K562 (cell line): Measurements from ENCODE around the gene HECW1. TPM values are rescaled to one million over a fixed set of nuclear protein-coding genes. Genes with fewer than 3 reads are reported as not detected.

Source experiments
- ATAC-seq: fragments of 200-7000 bp; cut with Tn5 transposase; 3 replicates; pipeline ENCODE4 v1.9.1; 2020; ENCODE audit warnings: moderate library complexity
- BruUV-seq: library from RNA; stranded (reverse); fragments of 400-500 nt; replicated peaks from 2 replicates; lab custom pipeline; 2021; lab: Mats Ljungman, UMichigan
- CTCF ChIA-PET: fragments of 300-600 bp; formaldehyde crosslinking; extraction: SDS; loops from one replicate; lab custom pipeline; 2021; ENCODE audit warnings: low intra/inter-chr PET ratio; lab: Yijun Ruan, JAX
- POLR2A ChIA-PET: fragments of 300-600, 350-650 bp; sonication (Branson Sonifier 250); formaldehyde crosslinking; extraction: SDS; loops from one replicate; lab custom pipeline; 2021; ENCODE audit warnings: antibody characterized with exemption, inconsistent platforms; lab: Yijun Ruan, JAX
- DNase-seq, 4 experiments: peaks; one replicate each; pipeline versions ENCODE4 v3.0.0 to v3.0.0-alpha.2; 2011 to 2018; ENCODE audit warnings: low spot score in 3 of 4, mixed read lengths in 3 of 4; ENCODE audit errors: extremely low read depth in 1 of 4
- FAIRE-seq: peaks from 2 replicates; lab custom pipeline; 2011; peaks lifted over from hg19 to GRCh38; lab: Jason Lieb, UNC
- H2AFZ ChIP-seq: 2 replicates; pipeline ENCODE4 v1.6.0; 2011; ENCODE audit warnings: low read depth, low read length, control low read depth, inconsistent platforms
- H3K27ac ChIP-seq: fragments of 200-600 bp; 3 replicates; pipeline ENCODE4 v1.8.0; 2011; ENCODE audit warnings: low read depth, mild to moderate bottlenecking, control low read depth, inconsistent platforms, low read length, moderate library complexity, mixed read lengths; ENCODE audit errors: extremely low read depth
- H3K27me3 ChIP-seq, 2 experiments: fragments of 300-600 bp in 1 of 2; 2 replicates in 1 of 2; 3 replicates in 1 of 2; pipeline versions ENCODE4 v1.6.0 to v1.8.0; 2011; ENCODE audit warnings: inconsistent platforms in 2 of 2, low read length in 2 of 2, mild to moderate bottlenecking in 1 of 2, mixed read lengths in 1 of 2, moderate library complexity in 1 of 2; ENCODE audit not compliant: control insufficient read depth in 2 of 2, insufficient read depth in 2 of 2
- H3K36me3 ChIP-seq: fragments of 300-600 bp; 3 replicates; pipeline ENCODE4 v1.8.0; 2011; ENCODE audit warnings: mild to moderate bottlenecking, low read length, inconsistent platforms; ENCODE audit not compliant: control insufficient read depth, insufficient read depth
- H3K4me1 ChIP-seq, 2 experiments: fragments of 200-600 bp in 1 of 2; replicated peaks in 1 of 2; 2 replicates in 1 of 2; 3 replicates in 1 of 2; pipeline versions ENCODE4 v1.5.1 to v1.8.0; 2011; ENCODE audit warnings: inconsistent platforms in 2 of 2, low read length in 2 of 2, mild to moderate bottlenecking in 1 of 2, mixed read lengths in 1 of 2, moderate library complexity in 1 of 2; ENCODE audit not compliant: control insufficient read depth in 2 of 2, insufficient read depth in 2 of 2
- H3K4me2 ChIP-seq: 2 replicates; pipeline ENCODE4 v1.6.1; 2011; ENCODE audit warnings: low read length, control low read depth, inconsistent platforms, mixed read lengths; ENCODE audit not compliant: insufficient read depth
- H3K4me3 ChIP-seq: fragments of 200-600 bp; sonication (generic), shearing (Covaris generic); 2 replicates; pipeline ENCODE4 v1.5.1; 2016; ENCODE audit warnings: control low read depth, inconsistent platforms
- H3K79me2 ChIP-seq: fragments of 200-600 bp; 3 replicates; pipeline ENCODE4 v1.8.0; 2011; ENCODE audit warnings: low read length, inconsistent platforms; ENCODE audit not compliant: control insufficient read depth, insufficient read depth
- H3K9ac ChIP-seq, 2 experiments: 2 replicates each; pipeline versions ENCODE4 v1.6.0 to v1.6.1; 2011; ENCODE audit warnings: low read depth in 2 of 2, low read length in 2 of 2, control low read depth in 1 of 2, inconsistent platforms in 1 of 2, mild to moderate bottlenecking in 1 of 2, mixed read lengths in 1 of 2; ENCODE audit not compliant: insufficient read depth in 1 of 2
- H3K9me1 ChIP-seq: one replicate; pipeline ENCODE4 v1.6.0; 2011; ENCODE audit warnings: inconsistent platforms, mild to moderate bottlenecking, low read length, moderate library complexity; ENCODE audit not compliant: control insufficient read depth, insufficient read depth
- H3K9me3 ChIP-seq: replicated peaks from 2 replicates; pipeline ENCODE4 v1.5.1; 2011; ENCODE audit warnings: low read depth, low read length, inconsistent platforms; ENCODE audit not compliant: control insufficient read depth, insufficient read depth
- H4K20me1 ChIP-seq: replicated peaks from 2 replicates; pipeline ENCODE4 v1.6.1; 2011; ENCODE audit warnings: low read length, inconsistent platforms, mixed read lengths; ENCODE audit not compliant: control insufficient read depth, insufficient read depth
- ARID2 ChIP-seq: fragments of 450-650 bp; IDR thresholded peaks from 2 replicates; pipeline ENCODE4 v1.6.1; 2017; ENCODE audit warnings: antibody characterized with exemption, mild to moderate bottlenecking
- HOXB6 ChIP-seq: fragments of 250-450 bp; sonication (Bioruptor Pico); IDR thresholded peaks from 2 replicates; pipeline ENCODE4 v1.5.1; 2022; ENCODE audit warnings: mild to moderate bottlenecking, borderline replicate concordance
- NEUROD1 ChIP-seq: fragments of 150-350 bp; IDR thresholded peaks from 2 replicates; pipeline ENCODE4 v1.6.1; 2014; ENCODE audit warnings: borderline replicate concordance, low read length, low read depth; ENCODE audit not compliant: partially characterized antibody
- RAD21 ChIP-seq, 2 experiments: fragments of 250-450 bp in 1 of 2; fragments of 450-650 bp in 1 of 2; sonication (Bioruptor Pico) in 1 of 2; formaldehyde crosslinking in 1 of 2; IDR thresholded peaks in 1 of 2; conservative IDR thresholded peaks in 1 of 2; 2 replicates each; pipeline versions ENCODE4 v1.4.0 to v1.8.0; 2020 to 2022; ENCODE audit warnings: mild to moderate bottlenecking in 2 of 2, moderate library complexity in 1 of 2
- SP1 ChIP-seq: sonication (generic); formaldehyde crosslinking; IDR thresholded peaks from 2 replicates; pipeline ENCODE4 v1.8.1; 2022; ENCODE audit warnings: mild to moderate bottlenecking, missing genetic modification reagents
- TBP ChIP-seq: optimal IDR thresholded peaks from 2 replicates; pipeline ENCODE3; 2011; ENCODE audit warnings: low read depth, low read length, improper control_type of control experiment
- WGBS: fragments of 100-300 bp; shearing (Covaris generic); methylation state at CpG from one replicate; pipeline ENCODE4 v1.1.6; 2016; ENCODE audit warnings: low coverage, mixed read lengths; ENCODE audit not compliant: insufficient coverage; ENCODE audit errors: missing lambda C conversion rate; 5-methylcytosine and 5-hydroxymethylcytosine counted together
- in situ Hi-C: fragments of 300-500 bp; cut with MboI; formaldehyde crosslinking; loops from 4 replicates; pipeline ENCODE4 v1.15.0; 2018; ENCODE audit warnings: inconsistent platforms, mixed read lengths
- intact Hi-C: fragments of 100-400 bp; cut with micrococcal nuclease; formaldehyde crosslinking; loops from 2 replicates; pipeline ENCODE4 v1.14.2; 2022
- polyA plus RNA-seq, 8 experiments: library from polyadenylated mRNA; depleted of rRNA in 4 of 8; stranded (reverse) in 5 of 8; unstranded in 3 of 8; fragments of >200 nt; fragmentation: Nextera tagmentation in 2 of 8; fragmentation: Illumina TruSeq in 1 of 8; extraction: Ambion mirVana in 2 of 8; extraction: Trizol in 1 of 8; gene quantifications; 2 replicates each; pipeline versions ENCODE4 v1.2.1 to v1.2.3, GENCODE V29; 2011 to 2014; ENCODE audit warnings: inconsistent platforms in 1 of 8, missing spikeins in 1 of 8
- total RNA-seq, 7 experiments: library from RNA; depleted of rRNA in 6 of 7; stranded (reverse); fragments of >200 nt in 6 of 7; fragmentation: Illumina TruSeq in 2 of 7; extraction: Trizol in 2 of 7; gene quantifications; 2 replicates each; pipeline versions ENCODE4 v1.2.1 to v1.2.3, GENCODE V29; 2011 to 2021; ENCODE audit warnings: low replicate concordance in 1 of 7
- TF ChIP-seq, protein P1 (sequence below): fragments of 250-450 bp; sonication (Bioruptor Pico); IDR thresholded peaks from 2 replicates; pipeline ENCODE4 v1.8.0; 2022; ENCODE audit warnings: inconsistent platforms, mild to moderate bottlenecking, moderate library complexity, borderline replicate concordance
- TF ChIP-seq, protein P2 (sequence below), 2 experiments: fragments of 450-650 bp; formaldehyde crosslinking in 1 of 2; IDR thresholded peaks; 2 replicates each; pipeline versions ENCODE4 v1.4.0 to v1.6.1; 2014 to 2020; ENCODE audit warnings: mild to moderate bottlenecking in 2 of 2, borderline replicate concordance in 1 of 2, low read depth in 1 of 2

HECW1 gene
- total and polyA plus RNA-seq, 9 of the 15 experiments (the other 6 are each of a cell fraction or from before 2014, with no cell fraction given): 0.07 to 0.31 (median 0.13) TPM; not detected in 4

GRCh38 chr7:43249823-43250145 lies 137.3 kb downstream of the HECW1 start (continued):
- no peak for TF ChIP-seq TBP

DNA sequence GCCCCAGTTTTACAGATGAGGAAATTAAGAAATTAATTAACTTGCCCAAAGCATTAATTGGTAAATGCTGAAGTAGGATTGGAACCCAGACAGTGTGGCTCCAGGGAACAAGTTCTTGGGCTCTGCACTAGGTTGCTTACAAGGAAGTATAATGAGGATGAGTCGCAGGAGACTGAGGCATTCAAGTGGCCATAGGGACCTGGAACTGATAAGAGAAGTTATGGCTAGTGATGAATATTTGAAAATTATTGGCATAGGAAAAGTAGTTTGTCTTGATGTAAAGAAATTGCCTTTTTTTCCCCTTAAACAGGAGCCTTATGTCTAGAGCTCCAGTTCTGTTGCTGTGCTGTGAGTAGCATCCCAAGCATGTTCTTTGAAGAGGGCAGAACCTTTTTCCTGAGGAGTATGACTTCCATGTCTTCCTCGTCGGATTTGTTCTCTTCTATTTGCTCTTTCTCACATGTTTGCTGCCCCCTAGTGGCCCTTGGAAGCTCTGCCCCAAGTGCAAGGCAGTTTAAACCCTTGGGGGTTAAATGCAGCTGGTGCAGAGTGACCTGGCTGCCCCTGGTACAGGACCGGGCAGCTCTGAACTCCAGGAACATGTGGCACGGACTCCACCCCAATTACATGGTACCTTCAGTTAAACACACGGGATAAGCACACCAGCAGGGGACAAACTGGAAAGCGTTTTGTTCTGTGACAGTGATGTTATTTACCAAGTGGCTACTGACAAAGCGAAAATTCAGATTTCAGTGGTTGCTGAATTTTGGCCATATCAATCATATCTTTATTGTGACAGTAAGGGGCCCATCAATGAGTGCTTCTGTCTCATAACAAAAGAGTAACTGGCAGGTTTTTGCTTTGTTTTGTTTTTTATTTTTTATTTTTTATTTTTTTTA lies 148.8 kb downstream of the HECW1 start:
- H3K4me3 ChIP-seq: no peak overlapping the region
- BruUV-seq: no TSS peak
- no peaks in the 10 kb centered on the region for H3K9me1 ChIP-seq
- FAIRE-seq: peak; percentile 88
- peak; percentile 97 for ATAC-seq
- peak; percentile 56 to 83 (median 62) for DNase-seq
- no peaks in the 10 kb centered on the region for H3K36me3 ChIP-seq
- CTCF ChIA-PET: interaction anchor here (0.6 to 1.4 kb wide), 3 partner anchors 320 to 1318 kb away, joined by 3 to 10 read pairs (median 5); no protein-coding TSS in a partner anchor
- POLR2A ChIA-PET: interaction anchor here (0.6 kb wide), 1 partner anchor 325 kb away, joined by 3 read pairs; no protein-coding TSS in a partner anchor
- H3K9ac ChIP-seq: no peak overlapping the region
- H3K4me1 ChIP-seq: no peaks in the 10 kb centered on the region
- peaks cover 10 to 19% of the 10 kb centered on the region in 2 experiments; a peak in 4 of 5 replicates for H3K27me3 ChIP-seq
- H3K9me3 ChIP-seq: no peaks in the 10 kb centered on the region
- no peak overlapping the region for H3K27ac ChIP-seq
- in situ Hi-C loops: loop anchor here (25.0 kb wide), 1 partner anchor 324 kb away; the partner anchor contains the start of genes MRPL32 and PSMA2
- no peak overlapping the region for H3K4me2 ChIP-seq
- WGBS: 7% methylated on average over 8 of the region's 8 CpGs
- peak overlapping the region; percentile 32; the same call in 1 of the 2 replicates for H2AFZ ChIP-seq
- H3K79me2 ChIP-seq: no peaks in the 10 kb centered on the region
- H4K20me1 ChIP-seq: no peaks in the 10 kb centered on the region; the same call in 1 of the 2 replicates
- intact Hi-C loops: loop anchor here (1.0 to 10.0 kb wide), 3 partner anchors 146 to 320 kb away; partner anchors contain the start of gene HECW1
- TF ChIP-seq ARID2 (no peak), NEUROD1 (no peak), SP1 (CRISPR knock-in tag) (no peak), HOXB6 (CRISPR knock-in tag) (no peak), RAD21 (CRISPR knock-in tag; conservative IDR thresholded peaks at IDR 0.05 in 1 of 2, IDR thresholded peaks at IDR 0.05 in 1 of 2) (peak; percentile 76 to 85)
- TF ChIP-seq, protein P1, sequence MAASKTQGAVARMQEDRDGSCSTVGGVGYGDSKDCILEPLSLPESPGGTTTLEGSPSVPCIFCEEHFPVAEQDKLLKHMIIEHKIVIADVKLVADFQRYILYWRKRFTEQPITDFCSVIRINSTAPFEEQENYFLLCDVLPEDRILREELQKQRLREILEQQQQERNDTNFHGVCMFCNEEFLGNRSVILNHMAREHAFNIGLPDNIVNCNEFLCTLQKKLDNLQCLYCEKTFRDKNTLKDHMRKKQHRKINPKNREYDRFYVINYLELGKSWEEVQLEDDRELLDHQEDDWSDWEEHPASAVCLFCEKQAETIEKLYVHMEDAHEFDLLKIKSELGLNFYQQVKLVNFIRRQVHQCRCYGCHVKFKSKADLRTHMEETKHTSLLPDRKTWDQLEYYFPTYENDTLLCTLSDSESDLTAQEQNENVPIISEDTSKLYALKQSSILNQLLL (CRISPR knock-in tag): no peak
- TF ChIP-seq, protein P2, sequence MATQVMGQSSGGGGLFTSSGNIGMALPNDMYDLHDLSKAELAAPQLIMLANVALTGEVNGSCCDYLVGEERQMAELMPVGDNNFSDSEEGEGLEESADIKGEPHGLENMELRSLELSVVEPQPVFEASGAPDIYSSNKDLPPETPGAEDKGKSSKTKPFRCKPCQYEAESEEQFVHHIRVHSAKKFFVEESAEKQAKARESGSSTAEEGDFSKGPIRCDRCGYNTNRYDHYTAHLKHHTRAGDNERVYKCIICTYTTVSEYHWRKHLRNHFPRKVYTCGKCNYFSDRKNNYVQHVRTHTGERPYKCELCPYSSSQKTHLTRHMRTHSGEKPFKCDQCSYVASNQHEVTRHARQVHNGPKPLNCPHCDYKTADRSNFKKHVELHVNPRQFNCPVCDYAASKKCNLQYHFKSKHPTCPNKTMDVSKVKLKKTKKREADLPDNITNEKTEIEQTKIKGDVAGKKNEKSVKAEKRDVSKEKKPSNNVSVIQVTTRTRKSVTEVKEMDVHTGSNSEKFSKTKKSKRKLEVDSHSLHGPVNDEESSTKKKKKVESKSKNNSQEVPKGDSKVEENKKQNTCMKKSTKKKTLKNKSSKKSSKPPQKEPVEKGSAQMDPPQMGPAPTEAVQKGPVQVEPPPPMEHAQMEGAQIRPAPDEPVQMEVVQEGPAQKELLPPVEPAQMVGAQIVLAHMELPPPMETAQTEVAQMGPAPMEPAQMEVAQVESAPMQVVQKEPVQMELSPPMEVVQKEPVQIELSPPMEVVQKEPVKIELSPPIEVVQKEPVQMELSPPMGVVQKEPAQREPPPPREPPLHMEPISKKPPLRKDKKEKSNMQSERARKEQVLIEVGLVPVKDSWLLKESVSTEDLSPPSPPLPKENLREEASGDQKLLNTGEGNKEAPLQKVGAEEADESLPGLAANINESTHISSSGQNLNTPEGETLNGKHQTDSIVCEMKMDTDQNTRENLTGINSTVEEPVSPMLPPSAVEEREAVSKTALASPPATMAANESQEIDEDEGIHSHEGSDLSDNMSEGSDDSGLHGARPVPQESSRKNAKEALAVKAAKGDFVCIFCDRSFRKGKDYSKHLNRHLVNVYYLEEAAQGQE (IDR thresholded peaks at IDR 0.05; ENCODE audit: borderline replicate concordance): peak; percentile 76; the same call in 1 of the 2 replicates
- TF ChIP-seq, protein P2 (CRISPR knock-in tag; IDR thresholded peaks at IDR 0.05; ENCODE audit: low read depth): no peak
